ENCODE measurements around the gene ULK4. TPM values are rescaled to one million over a fixed set of nuclear protein-coding genes. Genes with fewer than 3 reads are reported as not detected.

Gene ULK4
- total and polyA plus RNA-seq, 2 of the 4 experiments (the other 2 are of a cell fraction), result 2.7 to 5.0 TPM

DNA sequence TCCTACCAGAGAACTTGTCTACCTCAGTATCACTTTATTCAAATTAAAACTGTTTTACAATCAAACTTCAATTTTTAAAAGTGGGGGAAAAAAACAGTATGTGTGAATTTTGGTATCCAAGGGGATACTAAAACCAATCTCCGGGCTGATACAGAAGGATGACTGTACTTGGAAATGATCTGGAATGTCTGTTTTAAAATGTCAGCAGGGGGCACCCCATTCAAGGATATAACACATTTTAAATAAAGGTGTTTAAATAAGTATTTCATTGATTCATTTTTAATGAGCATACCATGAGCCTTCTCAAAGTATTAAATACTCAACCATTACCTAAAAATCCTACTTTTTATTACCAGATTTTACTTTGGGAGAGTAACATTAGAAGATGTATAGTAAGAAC is 67.9 kb downstream of the ULK4 start:
- CTCF ChIA-PET, result no interaction called here
- no peaks in the 10 kb centered on the region for H3K27me3 ChIP-seq (ENCODE audit: control insufficient read depth, insufficient read depth, low read length)
- no peak overlapping the region for H3K4me3 ChIP-seq (ENCODE audit: insufficient read depth, low read depth, low read length)
- H2BK5ac ChIP-seq (ENCODE audit: low read depth, low read length, poor library complexity, severe bottlenecking), result no peak overlapping the region
- peak; percentile 62 for DNase-seq
- H3K14ac ChIP-seq (replicated peaks; ENCODE audit: low read depth, low read length), result no peak overlapping the region
- no peak overlapping the region for H3K56ac ChIP-seq (ENCODE audit: extremely low read depth, insufficient read depth, low read length)
- H3K79me1 ChIP-seq (ENCODE audit: low read depth in 1 of 2, low read length in 2 of 2), result no peaks in the 10 kb centered on the region
- peak; percentile 68 for ATAC-seq (ENCODE audit: low read depth)
- H3K18ac ChIP-seq (ENCODE audit: low read depth, low read length), result no peak overlapping the region
- no peak overlapping the region for H3K4me2 ChIP-seq (ENCODE audit: low read depth, low read length)
- H3K9me3 ChIP-seq (ENCODE audit: control insufficient read depth, insufficient read depth, low read length), result no peaks in the 10 kb centered on the region
- H3K23ac ChIP-seq (ENCODE audit: low read depth, low read length), result no peak overlapping the region
- BruUV-seq (replicated peaks), result no TSS peak
- no CpG with 5 or more reads among the region's 1 CpG for WGBS, 2 experiments (ENCODE audit: extremely low coverage in 2 of 2, insufficient read length in 1 of 2)
- in situ Hi-C loops (cut with MboI; ENCODE audit: low sequenced_read_pairs) (loop anchor here (5.0 to 10.0 kb wide), 4 partner anchors 121 to 551 kb away; no protein-coding TSS in a partner anchor), dilution Hi-C loops (cut with HindIII; ENCODE audit: low sequenced_read_pairs, unreplicated experiment) (no loop called here), intact Hi-C loops (cut with micrococcal nuclease) (loop anchor here (1.0 to 2.0 kb wide), 4 partner anchors 205 to 551 kb away; no protein-coding TSS in a partner anchor)
- H3K4me1 ChIP-seq (ENCODE audit: control insufficient read depth, insufficient read depth, low read length), result no peaks in the 10 kb centered on the region
- no peaks in the 10 kb centered on the region for H3K36me3 ChIP-seq (ENCODE audit: control insufficient read depth, insufficient read depth, low read length)
- peak; percentile 77 for TF ChIP-seq RAD21 (IDR thresholded peaks at IDR 0.05; ENCODE audit: low read length)
- TF ChIP-seq FOS (IDR thresholded peaks at IDR 0.05; ENCODE audit: low read depth, low read length), result no peak
- no peak for TF ChIP-seq RFX5 (IDR thresholded peaks at IDR 0.05; ENCODE audit: low read depth, low read length)
- TF ChIP-seq, protein P1, sequence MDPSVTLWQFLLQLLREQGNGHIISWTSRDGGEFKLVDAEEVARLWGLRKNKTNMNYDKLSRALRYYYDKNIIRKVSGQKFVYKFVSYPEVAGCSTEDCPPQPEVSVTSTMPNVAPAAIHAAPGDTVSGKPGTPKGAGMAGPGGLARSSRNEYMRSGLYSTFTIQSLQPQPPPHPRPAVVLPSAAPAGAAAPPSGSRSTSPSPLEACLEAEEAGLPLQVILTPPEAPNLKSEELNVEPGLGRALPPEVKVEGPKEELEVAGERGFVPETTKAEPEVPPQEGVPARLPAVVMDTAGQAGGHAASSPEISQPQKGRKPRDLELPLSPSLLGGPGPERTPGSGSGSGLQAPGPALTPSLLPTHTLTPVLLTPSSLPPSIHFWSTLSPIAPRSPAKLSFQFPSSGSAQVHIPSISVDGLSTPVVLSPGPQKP (IDR thresholded peaks at IDR 0.05; ENCODE audit: borderline replicate concordance, low read depth, low read length), result no peak
- peak; percentile 65 for TF ChIP-seq CTCF (conservative IDR thresholded peaks at IDR 0.05; ENCODE audit: low read depth, low read length)
- peak; percentile 80 for TF ChIP-seq SMC3 (IDR thresholded peaks at IDR 0.05; ENCODE audit: low read depth, low read length)
- H2BK120ac ChIP-seq (ENCODE audit: low read depth, low read length), result no peak overlapping the region
- no peak overlapping the region for H2AK5ac ChIP-seq (ENCODE audit: low read depth, low read length)
- no peak overlapping the region for H4K91ac ChIP-seq (ENCODE audit: insufficient read depth, low read depth, low read length)
- H2BK15ac ChIP-seq (ENCODE audit: low read depth, low read length), result no peak overlapping the region
- POLR2A ChIA-PET (ENCODE audit: unreplicated experiment), result no interaction called here
- H3K9ac ChIP-seq (ENCODE audit: low read depth, low read length), result no peak overlapping the region
- H3K4ac ChIP-seq (ENCODE audit: low read depth, low read length), result no peak overlapping the region
- H4K5ac ChIP-seq (ENCODE audit: low read depth, low read length), result no peak overlapping the region
- H2AFZ ChIP-seq (replicated peaks; ENCODE audit: low read length, poor library complexity), result no peak overlapping the region
- H4K8ac ChIP-seq (ENCODE audit: low read depth in 2 of 2, low read length in 2 of 2), result no peak overlapping the region
- H2AK9ac ChIP-seq (replicated peaks; ENCODE audit: low read depth, low read length, poor library complexity), result no peak overlapping the region
- no peak overlapping the region for H2BK20ac ChIP-seq (ENCODE audit: low read depth, low read length)
- H4K20me1 ChIP-seq (ENCODE audit: insufficient read depth, low read length), result no peaks in the 10 kb centered on the region
- no peak overlapping the region for H3K27ac ChIP-seq (ENCODE audit: insufficient read depth, low read length)
- no peaks in the 10 kb centered on the region for H3K9me1 ChIP-seq (ENCODE audit: insufficient read depth, low read length)
